ENCODE measurements around the gene EDN2.

EDN2 gene

GRCh38 chr1:41437011-41437355, 47.5 kb downstream of the EDN2 start:
- DNase-seq (ENCODE audit: low read depth), result no peak

GRCh38 chr1:41436281-41437010, 48.0 kb downstream of the EDN2 start:
- DNase-seq (ENCODE audit: low read depth), result no peak

- no peak for DNase-seq (ENCODE audit: low read depth)
These were observed 48.8 kb downstream of the EDN2 start for GRCh38 chr1:41435570-41436178.

GRCh38 chr1:41434748-41435449, 49.6 kb downstream of the EDN2 start:
- DNase-seq (ENCODE audit: low read depth), result no peak

- DNase-seq (ENCODE audit: low read depth), result no peak
These were observed 50.2 kb downstream of the EDN2 start for GRCh38 chr1:41434306-41434705.

GRCh38 chr1:41433501-41433900, 51.0 kb downstream of the EDN2 start:
- no peak for DNase-seq (ENCODE audit: low read depth)

- DNase-seq (ENCODE audit: low read depth), result peak; percentile 50
These were observed 51.8 kb downstream of the EDN2 start for GRCh38 chr1:41432481-41433280.

- DNase-seq (ENCODE audit: low read depth), result no peak
These were observed 52.8 kb downstream of the EDN2 start for GRCh38 chr1:41431490-41432350.

GRCh38 chr1:41430582-41430981, 53.9 kb downstream of the EDN2 start:
- DNase-seq (ENCODE audit: low read depth), result no peak

- no peak for DNase-seq (ENCODE audit: low read depth)
These were observed 54.4 kb downstream of the EDN2 start for GRCh38 chr1:41430069-41430468.

- DNase-seq (ENCODE audit: low read depth), result no peak
These were observed 54.8 kb downstream of the EDN2 start for GRCh38 chr1:41429641-41430035.
